SK-N-SH (cell line): ENCODE measurements around the gene LPCAT3. TPM values are rescaled to one million over a fixed set of nuclear protein-coding genes. Genes with fewer than 3 reads are reported as not detected.

Experiments
- CTCF ChIA-PET: fragments of 300-600, 350-600 bp; formaldehyde crosslinking; extraction: SDS; loops from one replicate; lab custom pipeline; 2021; lab: Yijun Ruan, JAX
- POLR2A ChIA-PET: fragments of 350-600 bp; sonication (Branson Sonifier 250); formaldehyde crosslinking; extraction: SDS; loops from one replicate; lab custom pipeline; 2020; ENCODE audit warnings: antibody characterized with exemption, inconsistent platforms; lab: Yijun Ruan, JAX
- DNase-seq: peaks from one replicate; pipeline ENCODE4 v3.0.0; 2012
- H2AFZ ChIP-seq: fragments of 200-600 bp; sonication (generic); 2 replicates; pipeline ENCODE4 v1.8.1; 2016; ENCODE audit warnings: antibody characterized with exemption, mild to moderate bottlenecking, low read depth
- H3F3A ChIP-seq: fragments of 200-600 bp; sonication (generic); replicated peaks from 2 replicates; pipeline ENCODE3; 2016; ENCODE audit warnings: antibody characterized with exemption, mild to moderate bottlenecking; ENCODE audit not compliant: insufficient read depth
- H3K27ac ChIP-seq, 2 experiments: fragments of 200-500 bp in 1 of 2; fragments of 200-600 bp in 1 of 2; sonication (Bioruptor generic) in 1 of 2; sonication (generic), shearing (Covaris generic) in 1 of 2; 2 replicates each; pipeline versions ENCODE4 v1.5.1 to v1.6.1; 2014 to 2016; ENCODE audit warnings: low read depth in 2 of 2, inconsistent platforms in 1 of 2, low read length in 1 of 2, mild to moderate bottlenecking in 1 of 2, mixed read lengths in 1 of 2
- H3K27me3 ChIP-seq: fragments of 200-600 bp; sonication (generic), shearing (Covaris generic); 2 replicates; pipeline ENCODE4 v1.6.1; 2016; ENCODE audit warnings: mixed run types; ENCODE audit not compliant: insufficient read depth
- H3K36me3 ChIP-seq, 2 experiments: fragments of 200-500 bp in 1 of 2; fragments of 200-600 bp in 1 of 2; sonication (Bioruptor generic) in 1 of 2; sonication (generic) in 1 of 2; replicated peaks in 1 of 2; 2 replicates each; pipeline versions ENCODE3 to v1.5.1; 2014 to 2016; ENCODE audit warnings: low read length in 1 of 2, mild to moderate bottlenecking in 1 of 2; ENCODE audit not compliant: insufficient read depth in 2 of 2, control insufficient read depth in 1 of 2
- H3K4me1 ChIP-seq, 2 experiments: fragments of 200-500 bp in 1 of 2; fragments of 200-600 bp in 1 of 2; sonication (Bioruptor generic) in 1 of 2; sonication (generic), shearing (Covaris generic) in 1 of 2; 2 replicates each; pipeline versions ENCODE4 v1.5.1 to v1.6.1; 2014 to 2016; ENCODE audit warnings: low read depth in 1 of 2, low read length in 1 of 2, mixed run types in 1 of 2; ENCODE audit not compliant: insufficient read depth in 2 of 2, control insufficient read depth in 1 of 2
- H3K4me2 ChIP-seq: fragments of 200-600 bp; sonication (generic), shearing (Covaris generic); 2 replicates; pipeline ENCODE4 v1.6.1; 2017; ENCODE audit warnings: mixed run types
- H3K4me3 ChIP-seq, 2 experiments: fragments of 200-500 bp in 1 of 2; fragments of 200-600 bp in 1 of 2; sonication (Bioruptor generic) in 1 of 2; sonication (generic), shearing (Covaris generic) in 1 of 2; 2 replicates each; pipeline versions ENCODE4 v1.5.1 to v1.8.1; 2014 to 2016; ENCODE audit warnings: low read depth in 2 of 2, inconsistent platforms in 1 of 2, low read length in 1 of 2, mild to moderate bottlenecking in 1 of 2, mixed read lengths in 1 of 2, moderate library complexity in 1 of 2
- H3K79me2 ChIP-seq: fragments of 200-600 bp; sonication (generic); 2 replicates; pipeline ENCODE4 v1.8.1; 2017; ENCODE audit warnings: mild to moderate bottlenecking; ENCODE audit not compliant: insufficient read depth
- H3K9ac ChIP-seq: fragments of 200-600 bp; sonication (generic); 2 replicates; pipeline ENCODE4 v1.6.1; 2017; ENCODE audit warnings: mixed run types
- H3K9me2 ChIP-seq: fragments of 200-600 bp; sonication (generic); 2 replicates; pipeline ENCODE4 v1.6.1; 2017; ENCODE audit warnings: mixed run types
- H3K9me3 ChIP-seq: fragments of 200-600 bp; sonication (generic); 2 replicates; pipeline ENCODE4 v1.6.1; 2017; ENCODE audit warnings: mixed run types, mild to moderate bottlenecking, moderate library complexity
- H4K20me1 ChIP-seq: fragments of 200-600 bp; sonication (generic); 2 replicates; pipeline ENCODE4 v1.6.1; 2017; ENCODE audit warnings: mild to moderate bottlenecking, mixed run types; ENCODE audit not compliant: insufficient read depth
- CHD2 ChIP-seq: fragments of 150-350 bp; IDR thresholded peaks from 2 replicates; pipeline ENCODE4 v1.6.1; 2018; ENCODE audit warnings: low read length; ENCODE audit not compliant: partially characterized antibody
- EP300 ChIP-seq, 2 experiments: IDR thresholded peaks; 2 replicates each; pipeline versions ENCODE4 v1.4.0 to v1.6.1; 2012; ENCODE audit warnings: borderline replicate concordance in 1 of 2, low read depth in 1 of 2, low read length in 1 of 2
- GATA2 ChIP-seq: sonication (generic); formaldehyde crosslinking; IDR thresholded peaks from 2 replicates; pipeline ENCODE4 v1.5.0; 2020; ENCODE audit warnings: mild to moderate bottlenecking, missing genetic modification reagents
- MEF2A ChIP-seq: IDR thresholded peaks from 2 replicates; pipeline ENCODE4 v1.4.0; 2012; ENCODE audit warnings: low read depth, borderline replicate concordance
- NRF1 ChIP-seq: IDR thresholded peaks from 2 replicates; pipeline ENCODE4 v1.6.1; 2012; ENCODE audit warnings: low read depth, mild to moderate bottlenecking, low read length
- REST ChIP-seq: IDR thresholded peaks from 2 replicates; pipeline ENCODE4 v1.6.1; 2012; ENCODE audit warnings: mild to moderate bottlenecking, low read depth, low read length, moderate library complexity
- RFX5 ChIP-seq: IDR thresholded peaks from 2 replicates; pipeline ENCODE4 v1.6.1; 2012; ENCODE audit warnings: mild to moderate bottlenecking, improper control_type of control experiment, low read length
- RXRA ChIP-seq: IDR thresholded peaks from 2 replicates; pipeline ENCODE4 v1.4.0; 2012; ENCODE audit warnings: low read depth, mild to moderate bottlenecking, borderline replicate concordance
- USF2 ChIP-seq: fragments of 150-350 bp; IDR thresholded peaks from 2 replicates; pipeline ENCODE4 v1.6.1; 2017; ENCODE audit warnings: antibody characterized with exemption, low read length, low read depth, borderline replicate concordance
- ZBTB33 ChIP-seq: IDR thresholded peaks from 2 replicates; pipeline ENCODE4 v1.4.0; 2012; ENCODE audit warnings: low read depth, borderline replicate concordance
- WGBS: methylation state at CpG from one replicate; pipeline ENCODE4 v1.1.6; 2017; ENCODE audit warnings: low lambda C conversion rate; 5-methylcytosine and 5-hydroxymethylcytosine counted together
- polyA plus RNA-seq, 3 experiments: library from polyadenylated mRNA; depleted of rRNA; stranded (reverse); fragments of >200 nt; gene quantifications; 2 replicates each; pipeline ENCODE4 v1.2.3, GENCODE V29; 2012

The LPCAT3 gene
- polyA plus RNA-seq, 1 of the 3 experiments (the other 2 are of a cell fraction), result 23.8 TPM

GRCh38 chr12:6957741-6958608 lies 60.3 kb downstream of the LPCAT3 start:
- H3K4me1 ChIP-seq, result peaks cover 0 to 8% of the 10 kb centered on the region in 2 experiments; a peak in 2 of 4 replicates
- no peaks in the 10 kb centered on the region for H3K9me3 ChIP-seq
- DNase-seq, result no peak
- H4K20me1 ChIP-seq, result no peaks in the 10 kb centered on the region
- no peak overlapping the region for H2AFZ ChIP-seq
- POLR2A ChIA-PET, result interaction anchor here (1.0 to 1.2 kb wide), 2 partner anchors 10 to 14 kb away, joined by 3 to 5 read pairs; partner anchors contain the start of genes C12orf57 and RNU7-1
- no peak overlapping the region for H3K27ac ChIP-seq
- no peak overlapping the region for H3K4me3 ChIP-seq
- H3K9ac ChIP-seq, result no peak overlapping the region
- CTCF ChIA-PET, result interaction anchor here (1.6 to 8.0 kb wide), 3 partner anchors 12 to 33 kb away, joined by 5 to 114 read pairs (median 62); partner anchors contain the start of genes C12orf57 and RNU7-1
- H3K27me3 ChIP-seq, result no peaks in the 10 kb centered on the region
- no peaks in the 10 kb centered on the region for H3F3A ChIP-seq
- TF ChIP-seq RXRA (no peak), GATA2 (CRISPR knock-in tag) (no peak), CHD2 (no peak), EP300 (IDR thresholded peaks at IDR 0.05; ENCODE audit: borderline replicate concordance in 1 of 2, low read depth in 1 of 2, low read length in 1 of 2) (no peak), RFX5 (no peak), MEF2A (no peak), ZBTB33 (no peak), REST (no peak), USF2 (no peak), NRF1 (no peak)
- no peaks in the 10 kb centered on the region for H3K79me2 ChIP-seq
- WGBS, result 85% methylated on average over 28 of the region's 28 CpGs
- no peaks in the 10 kb centered on the region for H3K9me2 ChIP-seq
- H3K36me3 ChIP-seq, result no peaks in the 10 kb centered on the region
- H3K4me2 ChIP-seq, result no peak overlapping the region
